Gastroesophageal sphincter (tissue), 3 donors: ENCODE data around the gene POLR2M.

Experiments
- EP300 ChIP-seq: sonication (generic); formaldehyde crosslinking; IDR thresholded peaks from one replicate; pipeline ENCODE4 v1.6.1; 2017; ENCODE audit warnings: antibody characterized with exemption, mild to moderate bottlenecking
- POLR2A ChIP-seq, 2 donors: fragments of 450-650 bp; IDR thresholded peaks; one replicate each; pipeline ENCODE4 v1.6.1; 2017; ENCODE audit warnings: antibody characterized with exemption in 2 of 2, mild to moderate bottlenecking in 2 of 2, moderate library complexity in 1 of 2
- POLR2AphosphoS5 ChIP-seq: sonication (generic); formaldehyde crosslinking; IDR thresholded peaks from one replicate; pipeline ENCODE4 v1.6.1; 2017; ENCODE audit warnings: antibody characterized with exemption
- TF ChIP-seq, protein P1 (sequence below), 4 experiments: fragments of 200-600 bp in 2 of 4; fragments of 450-650 bp in 2 of 4; sonication (generic) in 1 of 4; IDR thresholded peaks; one replicate each; pipeline ENCODE4 v1.5.1; 2017 to 2019; ENCODE audit warnings: antibody characterized with exemption in 4 of 4, mild to moderate bottlenecking in 2 of 4, moderate library complexity in 2 of 4

- TF ChIP-seq, protein P1, sequence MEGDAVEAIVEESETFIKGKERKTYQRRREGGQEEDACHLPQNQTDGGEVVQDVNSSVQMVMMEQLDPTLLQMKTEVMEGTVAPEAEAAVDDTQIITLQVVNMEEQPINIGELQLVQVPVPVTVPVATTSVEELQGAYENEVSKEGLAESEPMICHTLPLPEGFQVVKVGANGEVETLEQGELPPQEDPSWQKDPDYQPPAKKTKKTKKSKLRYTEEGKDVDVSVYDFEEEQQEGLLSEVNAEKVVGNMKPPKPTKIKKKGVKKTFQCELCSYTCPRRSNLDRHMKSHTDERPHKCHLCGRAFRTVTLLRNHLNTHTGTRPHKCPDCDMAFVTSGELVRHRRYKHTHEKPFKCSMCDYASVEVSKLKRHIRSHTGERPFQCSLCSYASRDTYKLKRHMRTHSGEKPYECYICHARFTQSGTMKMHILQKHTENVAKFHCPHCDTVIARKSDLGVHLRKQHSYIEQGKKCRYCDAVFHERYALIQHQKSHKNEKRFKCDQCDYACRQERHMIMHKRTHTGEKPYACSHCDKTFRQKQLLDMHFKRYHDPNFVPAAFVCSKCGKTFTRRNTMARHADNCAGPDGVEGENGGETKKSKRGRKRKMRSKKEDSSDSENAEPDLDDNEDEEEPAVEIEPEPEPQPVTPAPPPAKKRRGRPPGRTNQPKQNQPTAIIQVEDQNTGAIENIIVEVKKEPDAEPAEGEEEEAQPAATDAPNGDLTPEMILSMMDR (IDR thresholded peaks at IDR 0.05) = no peak
- no peak for TF ChIP-seq POLR2A (IDR thresholded peaks at IDR 0.05)
- TF ChIP-seq EP300 = no peak
- no peak for TF ChIP-seq POLR2AphosphoS5
Measured at GRCh38 chr15:57727031-57727430, 20.5 kb downstream of the POLR2M start.
